22Rv1 (cell line): ENCODE data around the gene XIST.

Experiments
- H3K27ac ChIP-seq: fragments of 450-650 bp; 2 replicates; pipeline ENCODE4 v1.5.1; 2017
- CTCF ChIP-seq: fragments of 450-650 bp; IDR thresholded peaks from 2 replicates; pipeline ENCODE4 v1.5.1; 2017; ENCODE audit warnings: mild to moderate bottlenecking
- ZFX ChIP-seq: fragments of 450-650 bp; IDR thresholded peaks from 2 replicates; pipeline ENCODE4 v1.6.1; 2017; ENCODE audit warnings: antibody characterized with exemption, borderline replicate concordance

XIST gene

GRCh38 chrX:73838123-73838522, 14.4 kb downstream of the XIST start:
- TF ChIP-seq ZFX = no peak
- no peak for TF ChIP-seq CTCF
- H3K27ac ChIP-seq = no peak overlapping the region

GRCh38 chrX:73836956-73837477, 15.5 kb downstream of the XIST start:
- TF ChIP-seq CTCF (no peak), ZFX (no peak)
- H3K27ac ChIP-seq = no peak overlapping the region

GRCh38 chrX:73834219-73834618, 18.3 kb downstream of the XIST start:
- no peak overlapping the region for H3K27ac ChIP-seq
- TF ChIP-seq CTCF = no peak
- TF ChIP-seq ZFX = no peak

GRCh38 chrX:73832319-73832718, 20.2 kb downstream of the XIST start:
- TF ChIP-seq ZFX = no peak
- TF ChIP-seq CTCF = no peak
- H3K27ac ChIP-seq = no peak overlapping the region

- no peak overlapping the region for H3K27ac ChIP-seq
- TF ChIP-seq CTCF (no peak), ZFX (no peak)
Measured at GRCh38 chrX:73831500-73831899, 21.0 kb downstream of the XIST start.

- no peak overlapping the region for H3K27ac ChIP-seq
- TF ChIP-seq ZFX = no peak
- no peak for TF ChIP-seq CTCF
Measured at GRCh38 chrX:73830489-73831414, 21.8 kb downstream of the XIST start.

- TF ChIP-seq CTCF (no peak), ZFX (no peak)
- H3K27ac ChIP-seq = no peak overlapping the region
Measured at GRCh38 chrX:73829890-73830466, 22.5 kb downstream of the XIST start.
